ELF-1 (cell line): ENCODE results near the gene DPYD.

Experiments
- DNase-seq: peaks from one replicate; pipeline ENCODE4 v3.0.0-alpha.2; 2016; ENCODE audit warnings: low read depth, low spot score

The DPYD gene

GRCh38 chr1:97207868-97208267 is 713.0 kb downstream of the DPYD start:
- DNase-seq = no peak

- DNase-seq = no peak
Observed at GRCh38 chr1:97204468-97204867, 716.4 kb downstream of the DPYD start.

DNA sequence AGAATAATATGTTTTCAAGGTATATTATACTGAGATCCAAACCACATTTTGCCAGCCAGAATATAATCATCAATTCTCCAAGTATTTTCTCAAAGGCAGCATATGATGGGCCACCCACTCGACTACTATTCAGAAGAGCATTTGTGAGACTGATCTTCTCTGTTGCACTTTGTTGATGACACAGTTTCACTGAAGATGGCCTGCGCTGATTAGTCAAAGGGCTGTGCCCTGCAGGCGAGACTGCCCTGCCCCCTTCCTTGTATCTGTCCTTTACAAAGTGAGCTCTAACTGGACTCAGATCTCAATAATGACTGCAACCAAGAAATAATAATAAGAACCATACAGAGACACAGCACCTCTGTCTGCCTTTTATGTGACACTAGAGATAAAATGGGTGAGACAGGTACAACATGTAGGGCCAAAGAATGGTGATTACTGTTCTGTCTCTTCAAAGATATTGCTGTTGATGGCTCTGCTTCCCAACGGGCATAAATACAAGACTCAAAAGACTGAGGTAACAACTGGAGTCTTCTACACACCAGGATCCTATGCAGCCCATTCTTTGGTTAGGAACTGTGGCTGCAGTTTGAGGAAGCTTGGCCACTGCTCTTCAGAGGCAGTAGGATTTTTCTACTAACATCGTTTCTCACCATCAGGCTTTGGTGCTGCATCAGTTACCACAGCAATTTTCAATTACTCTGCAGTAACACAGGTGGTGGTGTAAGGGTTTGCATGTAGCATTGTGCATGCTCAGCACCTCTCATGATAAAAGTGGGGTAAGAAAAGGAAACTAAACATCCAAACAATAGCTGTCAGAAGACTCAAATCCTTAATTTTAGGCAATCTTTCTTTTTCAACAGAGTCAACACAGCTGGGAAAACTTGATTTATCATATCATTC is 718.1 kb downstream of the DPYD start:
- peak; percentile 70 for DNase-seq

- no peak for DNase-seq
Observed at GRCh38 chr1:97201641-97202040, 719.2 kb downstream of the DPYD start.

GRCh38 chr1:97200595-97200994 is 720.2 kb downstream of the DPYD start:
- DNase-seq = no peak

GRCh38 chr1:97196825-97197516 is 723.9 kb downstream of the DPYD start:
- DNase-seq = no peak

- peak; percentile 3 for DNase-seq
Observed at GRCh38 chr1:97192872-97193572, 727.8 kb downstream of the DPYD start.

DNA sequence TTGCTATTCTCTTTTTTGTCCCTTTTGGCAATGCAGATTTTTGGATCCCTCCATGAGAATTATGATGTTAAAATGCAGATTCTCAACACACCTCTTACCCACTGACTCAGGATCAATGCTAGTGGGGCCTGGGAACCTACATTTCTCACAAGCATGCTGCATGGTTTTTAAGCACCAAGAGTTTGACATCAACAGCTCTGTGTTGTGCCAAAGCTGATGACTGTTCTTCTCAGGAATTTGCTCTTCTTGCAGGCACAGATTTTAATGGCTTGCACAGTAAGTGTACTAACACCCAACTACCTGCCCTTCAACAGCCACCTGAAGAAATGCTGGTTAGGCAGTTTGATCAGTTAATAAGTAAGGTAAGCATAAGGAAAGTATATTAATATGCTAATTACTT is 730.5 kb downstream of the DPYD start:
- DNase-seq = no peak

- DNase-seq = peak; percentile 13
Observed at GRCh38 chr1:97186381-97186780, 734.5 kb downstream of the DPYD start.

DNA sequence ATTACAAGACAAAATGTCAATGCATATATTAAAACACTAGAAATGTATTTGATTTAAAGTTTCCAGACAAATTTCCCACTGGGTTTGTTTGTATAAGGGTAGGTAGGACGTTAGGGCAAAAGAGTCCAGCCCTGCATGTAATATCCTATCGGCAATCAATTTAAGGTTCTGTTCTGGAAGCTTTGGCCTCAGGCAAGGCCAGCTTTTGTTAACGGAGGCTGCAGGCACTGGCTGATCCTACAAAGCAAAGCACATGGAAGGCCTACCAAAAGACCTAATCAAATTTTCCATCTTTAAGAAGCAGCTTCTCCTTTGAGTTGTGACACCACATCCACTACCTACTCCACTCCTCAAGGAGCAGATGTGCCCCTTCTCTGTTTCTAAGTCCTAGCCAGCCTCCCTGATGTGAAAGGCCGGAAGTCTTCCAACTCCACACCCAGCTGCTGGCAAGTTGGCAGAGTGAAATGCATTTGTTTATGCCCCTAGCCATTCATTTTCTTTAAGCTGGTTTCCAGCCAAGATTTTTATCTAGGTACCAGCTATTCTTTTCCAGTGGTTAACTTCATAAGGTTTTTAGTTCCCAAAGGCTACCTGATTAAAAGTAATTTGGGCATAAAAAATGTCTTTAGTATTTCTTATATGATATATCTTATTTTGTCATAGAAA is 746.7 kb downstream of the DPYD start:
- peak; percentile 20 for DNase-seq

DNA sequence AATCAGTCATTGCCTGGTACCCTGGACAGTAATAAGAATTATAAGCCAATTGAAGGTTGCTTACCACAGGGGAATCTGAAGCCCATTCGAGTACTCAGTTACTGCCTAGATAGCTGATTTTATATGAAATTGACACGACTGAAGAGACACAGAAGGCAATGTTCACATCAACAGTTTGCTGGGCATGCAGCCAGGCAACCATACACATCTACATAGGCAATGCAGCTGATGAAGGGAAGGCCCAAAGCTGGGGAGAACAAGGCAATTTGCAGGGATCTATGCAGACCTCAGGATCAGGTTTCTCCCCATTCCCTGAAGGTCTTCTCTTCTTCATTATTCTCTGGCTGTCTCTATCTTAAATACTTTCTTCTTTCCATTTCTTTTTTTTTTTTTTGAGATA is 750.5 kb downstream of the DPYD start:
- no peak for DNase-seq

DNA sequence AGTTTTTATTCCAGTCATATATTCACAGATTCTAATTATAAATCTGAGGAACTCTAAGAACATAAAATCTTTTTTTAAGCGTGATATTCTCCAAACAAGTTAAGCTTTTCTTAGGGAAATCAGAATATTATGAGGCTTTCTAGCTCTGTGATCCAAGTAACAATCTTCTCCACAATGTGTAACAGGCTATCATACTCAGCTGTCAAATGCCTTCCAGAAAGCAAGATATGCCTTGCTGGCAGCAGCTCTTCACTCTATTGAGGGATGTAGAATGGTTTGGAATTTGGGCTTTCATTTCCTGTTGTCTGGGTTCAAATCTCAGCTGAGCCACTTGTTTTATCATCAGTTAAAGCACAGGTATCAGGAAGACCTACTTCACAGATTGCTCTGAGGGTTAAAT is 752.8 kb downstream of the DPYD start:
- DNase-seq = no peak

DNA sequence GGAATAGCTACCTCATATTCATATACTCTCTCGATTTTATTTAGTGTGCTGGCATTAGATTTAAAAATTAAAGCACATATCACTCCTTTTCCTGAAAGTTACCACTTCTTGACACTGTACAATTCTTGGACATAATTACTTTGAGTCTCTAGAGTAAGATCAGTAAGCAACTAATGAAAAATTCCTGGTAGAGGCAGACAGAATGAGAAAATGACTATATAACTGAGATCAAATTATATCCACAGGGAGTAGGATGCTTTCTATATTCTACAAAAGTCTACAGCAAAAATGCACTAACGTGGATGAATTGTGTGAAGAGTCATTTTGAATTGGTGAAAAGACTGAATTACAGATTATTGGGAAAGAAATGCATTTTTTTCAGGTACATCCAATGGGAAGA is 753.6 kb downstream of the DPYD start:
- DNase-seq = no peak

DNA sequence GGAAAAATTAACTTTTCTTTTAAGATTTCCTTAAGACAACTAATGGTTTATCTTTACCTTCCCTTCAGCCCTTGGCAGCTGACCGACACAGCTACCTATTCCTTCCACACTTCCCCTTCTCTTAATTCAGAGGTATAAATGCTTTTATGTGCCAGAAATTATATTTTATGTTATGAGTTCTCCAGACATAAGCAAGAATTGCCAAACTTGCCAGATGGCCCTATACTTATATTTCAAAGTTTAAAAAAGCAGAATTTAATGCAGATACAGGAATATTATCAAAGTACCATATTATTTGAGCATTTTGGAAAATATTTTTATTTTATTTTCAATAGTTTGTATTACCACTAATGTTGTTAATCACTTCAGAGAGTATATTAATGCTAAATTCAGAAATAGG is 754.2 kb downstream of the DPYD start:
- DNase-seq = no peak

DNA sequence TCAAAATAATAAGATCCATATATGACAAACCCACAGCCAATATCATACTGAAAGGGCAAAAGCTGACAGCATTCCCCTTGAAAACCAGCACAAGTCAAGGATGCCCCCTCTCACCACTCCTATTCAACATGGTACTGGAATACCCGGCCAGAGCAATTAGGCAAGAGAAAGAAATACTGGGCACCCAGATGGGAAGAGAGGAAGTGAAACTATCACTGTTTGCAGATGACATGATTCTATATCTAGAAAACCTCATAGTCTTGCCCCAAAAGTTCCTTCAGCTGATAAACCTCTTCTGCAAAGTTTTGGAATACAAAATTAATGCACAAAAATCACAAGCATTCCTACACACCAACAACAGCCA is 756.6 kb downstream of the DPYD start:
- no peak for DNase-seq

- no peak for DNase-seq
Observed at GRCh38 chr1:97163591-97164275, 757.1 kb downstream of the DPYD start.

DNA sequence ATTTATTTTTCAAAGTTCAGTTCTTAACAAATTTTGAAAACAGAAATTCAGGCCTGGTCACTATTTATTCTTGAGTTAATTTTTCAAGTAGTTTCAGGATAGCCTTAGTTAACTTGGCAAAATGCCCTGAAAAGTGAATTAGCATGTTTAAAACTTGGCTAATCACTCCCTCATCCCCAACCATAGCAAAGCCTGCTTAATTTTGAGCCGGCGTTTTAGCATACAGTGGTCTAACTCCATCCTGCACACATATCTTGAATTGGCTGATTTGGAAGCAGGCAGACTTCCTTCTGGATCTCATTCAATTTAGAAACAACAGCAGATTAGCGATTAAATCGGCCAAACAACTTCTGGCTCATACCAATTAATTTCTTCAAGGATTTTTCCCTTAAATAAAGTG is 760.0 kb downstream of the DPYD start:
- no peak for DNase-seq

GRCh38 chr1:97159342-97159741 is 761.5 kb downstream of the DPYD start:
- no peak for DNase-seq

GRCh38 chr1:97158691-97159096 is 762.1 kb downstream of the DPYD start:
- no peak for DNase-seq

DNA sequence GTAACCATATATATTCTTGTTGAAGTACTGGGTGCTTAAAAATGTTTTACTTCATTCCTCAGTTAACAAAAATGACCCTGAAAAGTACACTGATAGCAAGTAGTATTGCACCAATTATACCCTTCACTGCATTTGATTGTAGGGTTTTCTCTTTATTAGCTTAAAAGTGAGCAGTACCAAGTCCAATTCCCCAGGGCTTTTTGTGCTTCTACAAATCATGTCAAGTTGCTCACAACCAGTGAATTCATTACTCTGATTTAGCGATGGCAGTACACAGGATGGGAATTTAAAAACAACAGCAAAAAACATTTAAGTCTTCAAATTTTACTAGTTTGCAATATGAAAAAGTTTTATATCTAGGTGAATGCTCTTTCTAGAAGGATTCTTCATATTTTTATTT is 762.8 kb downstream of the DPYD start:
- DNase-seq = no peak

DNA sequence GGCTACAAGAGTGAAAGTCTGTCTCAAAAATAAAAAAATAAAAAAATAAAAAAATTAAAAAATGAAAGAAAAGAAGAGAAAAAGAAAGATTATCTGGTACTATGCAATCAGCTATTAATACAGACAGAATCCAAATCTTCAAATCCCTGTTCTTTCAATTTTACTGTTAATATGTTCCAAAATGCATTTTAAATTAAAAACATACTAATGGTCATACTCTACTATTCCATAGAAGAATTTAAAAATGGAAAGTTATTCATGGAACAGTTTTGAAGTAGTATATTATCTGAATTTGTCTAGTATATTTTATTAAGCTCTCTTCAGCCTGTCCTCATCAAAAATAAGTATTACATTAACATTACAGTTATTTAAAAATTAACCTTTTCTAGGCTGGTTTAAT is 769.2 kb downstream of the DPYD start:
- no peak for DNase-seq
